Glomerular endothelial cell (primary cell): Measurements from ENCODE around the gene THADA. TPM values are rescaled to one million over a fixed set of nuclear protein-coding genes. Genes with fewer than 3 reads are reported as not detected.
"Not testable (repeated sequence)": the region's sequence is repeated elsewhere in the genome, so short reads cannot be mapped to it uniquely, and the experiment has no call there.

Source experiments
- DNase-seq: peaks from one replicate; pipeline ENCODE4 v3.0.0-alpha.2; 2011; ENCODE audit warnings: low read depth, low spot score; ENCODE audit errors: extremely low read depth
- total RNA-seq: library from RNA; depleted of rRNA; stranded (reverse); fragments of >200 nt; gene quantifications from 2 replicates; pipeline ENCODE4 v1.2.3, GENCODE V29; 2015

The THADA gene
- total RNA-seq, 1 donor from 2014 or later: 16.9 TPM

DNA sequence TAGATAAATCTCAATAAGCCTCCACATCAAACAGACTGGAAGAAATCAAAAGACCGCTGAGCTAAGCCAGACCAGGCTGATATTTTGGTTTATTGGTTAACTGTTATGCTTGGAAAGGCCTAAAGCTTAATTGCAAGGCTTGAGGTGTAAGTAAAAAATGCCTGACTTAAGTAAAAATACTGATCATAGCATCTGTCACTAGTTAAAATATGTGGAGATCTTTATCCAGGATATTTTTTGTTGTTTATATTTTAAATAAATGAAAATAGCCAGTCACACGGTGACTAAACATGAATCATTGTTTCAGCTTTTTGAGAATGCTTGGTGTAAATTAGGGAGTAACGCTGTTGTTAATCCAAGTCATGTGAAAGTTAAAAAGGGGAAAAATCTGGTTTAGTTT lies 127.9 kb downstream of the THADA start:
- no peak for DNase-seq

DNA sequence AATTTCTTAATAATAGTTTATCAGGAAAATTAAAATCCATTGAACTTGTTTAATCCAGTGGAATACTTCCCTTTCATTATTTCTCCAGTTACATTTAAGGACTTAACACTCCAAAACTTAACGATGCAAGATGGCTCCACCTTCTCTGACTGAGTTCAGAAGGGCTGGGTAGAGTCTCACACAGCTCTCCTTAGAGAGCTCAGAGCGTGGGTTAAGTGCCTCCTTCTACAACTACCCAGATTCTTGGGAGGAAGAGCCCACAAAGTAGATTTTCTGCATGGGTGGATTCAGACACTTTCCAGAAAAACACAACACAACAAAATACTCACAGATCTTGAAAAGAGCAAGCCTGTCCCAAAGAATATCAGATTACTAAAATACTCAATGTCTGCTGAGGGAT lies 130.6 kb downstream of the THADA start:
- no peak for DNase-seq

DNA sequence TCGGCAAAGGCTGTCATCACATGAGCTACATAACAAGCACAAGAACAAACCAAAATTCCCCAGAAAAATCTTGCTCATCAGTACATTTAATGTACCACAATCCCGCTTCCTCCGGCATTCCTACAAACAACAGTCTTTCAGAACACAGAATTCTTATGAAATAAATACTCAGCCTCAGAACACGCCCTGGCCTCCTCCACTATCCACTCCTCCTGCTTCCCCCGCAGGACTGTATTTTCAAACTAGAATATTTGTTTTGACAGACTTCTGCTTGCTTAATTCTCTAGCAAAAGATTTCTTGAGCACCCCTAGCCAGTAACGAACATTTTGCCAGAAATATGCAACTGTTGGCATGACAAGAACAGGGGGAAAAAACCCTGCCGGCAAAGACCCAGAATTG lies 131.2 kb downstream of the THADA start:
- no peak for DNase-seq

DNA sequence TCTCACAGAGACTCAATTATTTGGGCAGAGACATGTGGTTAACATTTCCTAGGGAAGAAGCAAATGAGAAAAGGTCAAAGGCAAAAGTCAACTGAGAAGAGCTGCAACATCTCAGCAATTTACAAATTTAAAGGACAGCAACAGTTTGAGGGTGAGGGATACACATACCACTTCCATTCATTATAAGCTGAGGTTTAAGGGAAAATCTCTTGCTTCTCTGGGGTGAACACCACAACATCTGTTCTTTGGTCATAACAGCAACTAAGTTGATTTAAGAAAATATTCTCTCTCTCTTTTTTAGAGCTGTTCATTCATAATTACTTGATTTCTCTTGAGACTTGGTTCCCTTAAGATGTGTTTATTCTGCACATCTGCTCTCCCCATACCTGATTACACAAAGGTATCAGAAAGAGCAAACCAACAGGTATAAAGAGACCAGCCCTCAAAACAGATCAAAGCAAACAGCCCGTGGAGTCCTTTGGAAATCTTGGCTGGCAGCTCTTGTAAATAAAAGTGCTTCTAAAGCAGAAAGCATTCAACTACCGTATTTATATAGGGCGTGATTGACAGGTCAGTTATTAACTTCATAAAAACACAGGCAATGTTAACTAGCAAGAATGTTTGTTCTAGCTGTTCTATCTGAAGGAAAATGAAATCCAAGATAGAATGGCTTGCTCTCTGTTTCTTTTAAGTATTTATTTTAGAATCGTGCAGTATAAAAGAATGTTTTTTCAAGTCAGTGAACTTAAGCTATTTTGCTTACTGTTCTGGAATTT lies 132.8 kb downstream of the THADA start:
- DNase-seq: no peak

DNA sequence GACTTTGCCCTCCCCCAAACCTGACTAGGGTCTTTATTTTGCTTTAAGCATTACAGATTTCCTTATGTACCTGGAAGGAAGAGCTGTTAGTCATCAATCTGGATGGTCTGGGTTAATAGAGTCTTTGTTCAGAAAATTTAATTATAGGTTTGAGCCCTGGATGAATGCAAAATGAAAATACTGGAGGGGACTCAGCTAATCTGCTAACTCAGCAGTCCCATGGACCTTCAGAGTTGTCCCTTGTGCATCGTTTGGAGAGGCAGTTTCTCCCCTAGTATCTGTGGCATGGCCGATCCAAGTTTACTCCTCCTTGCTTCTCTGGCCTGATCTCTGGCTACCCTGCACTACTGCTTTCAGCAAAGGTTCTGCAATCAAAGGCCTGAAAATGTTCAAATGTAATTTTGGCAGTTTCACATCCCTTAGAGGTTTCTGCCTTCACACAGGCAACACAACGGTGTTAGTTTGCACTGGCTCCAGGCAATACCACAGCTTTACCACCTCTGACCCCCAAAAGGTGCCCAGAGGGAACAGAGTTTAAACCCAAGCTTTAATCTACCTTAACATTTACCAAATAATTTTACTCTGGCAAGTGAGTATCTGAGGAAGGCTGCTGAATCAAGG lies 134.3 kb downstream of the THADA start:
- no peak for DNase-seq

DNA sequence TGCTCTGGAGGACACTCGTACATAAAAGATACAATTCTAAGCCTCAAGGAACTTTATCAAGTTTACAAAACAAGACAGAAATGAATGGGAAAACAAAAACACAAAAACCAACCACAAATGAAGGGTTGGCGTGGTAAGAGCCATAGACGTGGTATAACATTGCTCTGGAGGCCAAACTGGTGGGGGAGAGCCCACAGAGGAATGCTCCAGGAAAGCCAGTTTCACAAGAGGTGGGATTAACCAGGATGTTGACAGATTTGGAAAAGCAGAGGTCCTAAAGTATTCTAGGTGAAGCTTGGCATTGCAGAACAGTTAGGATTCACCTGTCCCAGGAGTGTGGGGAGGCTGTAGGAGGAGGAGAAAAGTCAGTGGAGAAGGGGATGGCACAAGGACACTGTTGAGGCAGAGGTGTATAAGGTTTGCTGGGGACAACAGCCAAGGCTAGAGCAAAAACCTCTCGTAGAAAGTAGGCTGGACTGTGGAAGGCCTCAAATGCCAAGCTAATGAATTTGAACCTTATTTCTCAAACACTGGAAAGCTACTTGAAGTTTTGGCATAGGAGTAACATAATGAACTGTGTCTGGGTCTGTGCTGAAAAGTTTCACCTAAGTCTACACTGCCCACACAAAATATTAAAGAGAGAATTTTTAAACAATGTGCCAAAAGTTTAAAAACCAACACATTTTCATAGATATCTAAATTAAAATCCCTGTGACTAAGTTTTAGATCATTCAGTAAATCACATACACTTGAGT lies 135.1 kb downstream of the THADA start:
- no peak for DNase-seq

DNA sequence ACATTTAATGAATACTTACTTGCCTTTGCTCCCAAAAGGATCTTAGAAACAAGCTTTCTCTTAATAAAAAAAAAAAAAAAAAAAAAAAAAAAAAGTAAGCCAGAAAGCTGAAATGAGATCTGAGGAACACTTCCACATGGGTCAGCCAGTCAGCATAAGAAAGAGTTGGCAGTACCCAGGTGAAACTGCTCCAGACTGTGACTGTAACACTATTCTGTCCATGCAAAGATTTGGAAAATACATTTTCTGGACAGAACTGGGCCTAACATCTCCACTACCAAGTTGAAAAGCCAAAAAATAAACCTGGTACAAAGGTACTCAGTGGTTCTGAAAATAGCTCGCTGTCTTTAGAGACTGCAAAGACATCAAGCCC lies 135.7 kb downstream of the THADA start:
- no peak for DNase-seq

DNA sequence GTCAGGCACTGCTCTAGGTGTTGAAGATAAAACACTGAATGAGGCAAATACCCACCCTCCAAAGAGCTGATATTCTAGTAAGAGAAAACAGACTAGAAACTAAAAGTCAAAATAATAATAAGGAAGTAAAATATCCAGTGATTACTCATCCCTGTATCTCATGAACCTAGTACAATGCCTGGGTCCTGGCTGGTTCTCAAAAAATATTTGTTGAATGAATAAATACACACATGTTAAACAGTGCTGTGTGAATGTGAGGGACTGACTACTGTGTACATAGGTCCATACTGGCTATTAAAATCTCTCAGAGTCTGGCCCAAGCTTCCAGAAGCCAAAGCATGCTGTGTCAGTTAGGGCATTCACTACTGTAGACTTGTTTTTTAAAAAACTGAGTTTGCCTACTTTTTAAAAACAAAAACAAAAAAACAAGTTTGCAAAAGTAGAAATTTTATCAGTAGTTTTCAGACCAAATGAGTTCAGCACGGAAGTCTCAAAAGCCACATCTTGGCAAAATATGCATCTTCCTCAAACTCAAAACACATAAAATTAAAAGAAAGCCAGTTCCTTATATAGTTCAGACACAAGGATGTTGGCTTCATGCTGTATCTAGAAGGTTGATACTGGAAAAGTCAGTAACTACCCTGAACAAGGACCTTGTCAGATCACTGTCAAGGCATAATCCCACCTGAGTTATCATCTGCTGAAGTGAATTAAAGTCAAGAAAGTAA lies 136.2 kb downstream of the THADA start:
- no peak for DNase-seq

DNA sequence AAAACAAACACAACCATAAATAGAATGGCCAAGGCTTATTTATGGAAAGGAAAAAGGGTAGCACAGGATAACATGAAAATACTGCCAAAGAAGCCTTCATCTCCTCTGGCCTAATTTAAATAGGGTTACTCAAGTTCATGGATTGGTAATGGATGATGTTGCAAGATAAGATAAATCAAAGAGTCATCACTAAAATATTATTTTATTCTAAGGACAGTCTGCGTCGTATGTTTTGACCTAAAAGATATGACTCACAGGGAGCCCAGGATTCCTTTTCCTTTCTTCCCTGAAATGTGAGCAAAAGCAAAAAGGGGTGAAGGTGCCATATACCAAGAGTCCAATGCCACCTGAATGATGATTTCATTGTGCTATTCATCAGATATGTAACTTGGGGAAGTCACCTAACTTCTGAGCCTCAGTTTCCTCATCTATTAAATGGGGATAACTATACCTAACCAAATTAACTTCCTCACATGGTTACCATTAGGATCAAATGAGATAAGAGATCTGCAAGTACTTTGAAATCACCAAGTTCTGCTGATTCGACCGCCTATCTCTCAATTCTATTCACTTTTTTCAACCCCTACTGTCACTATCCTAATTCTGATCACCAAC lies 137.7 kb downstream of the THADA start:
- no peak for DNase-seq

DNA sequence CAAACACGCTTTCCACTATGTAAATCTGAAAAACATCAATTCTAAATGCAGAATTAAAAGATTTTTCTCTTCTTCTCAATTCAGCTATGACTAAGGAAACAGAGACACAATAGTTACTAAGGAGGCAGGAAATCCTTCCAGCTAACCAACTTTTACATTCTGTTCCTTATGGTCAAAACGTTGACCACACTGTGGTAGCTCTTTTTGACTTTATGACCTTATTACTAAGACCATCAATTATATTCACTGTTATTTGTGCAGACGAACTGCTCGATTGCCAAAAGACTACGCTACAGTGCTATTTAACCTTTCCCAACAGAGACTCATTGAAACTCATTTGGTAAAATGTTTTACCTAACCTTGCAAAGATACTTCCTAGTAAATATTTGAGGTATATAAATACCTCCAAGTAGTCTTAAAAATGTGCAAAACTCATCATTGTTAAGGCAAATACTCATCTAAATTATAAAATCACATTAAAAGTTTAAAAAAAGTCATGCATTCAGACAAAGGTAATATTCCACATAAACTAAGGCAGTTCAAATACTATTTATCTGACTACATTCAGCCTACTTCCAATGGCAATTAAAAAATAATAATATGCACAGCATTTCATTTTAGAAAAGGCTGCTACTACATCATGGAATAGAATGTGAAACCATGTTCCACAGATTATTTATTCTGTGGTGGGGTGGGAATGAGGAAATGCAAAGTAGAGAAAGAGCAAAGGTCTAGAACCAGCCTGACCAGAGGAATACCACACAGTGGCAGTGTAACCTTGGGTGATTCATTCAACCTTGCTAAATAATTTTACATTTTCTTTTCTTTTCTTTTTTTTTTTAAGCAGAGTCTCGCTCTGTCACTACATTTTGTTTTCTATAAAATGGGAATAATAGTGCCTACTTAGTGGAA lies 139.9 kb downstream of the THADA start:
- no peak for DNase-seq

DNA sequence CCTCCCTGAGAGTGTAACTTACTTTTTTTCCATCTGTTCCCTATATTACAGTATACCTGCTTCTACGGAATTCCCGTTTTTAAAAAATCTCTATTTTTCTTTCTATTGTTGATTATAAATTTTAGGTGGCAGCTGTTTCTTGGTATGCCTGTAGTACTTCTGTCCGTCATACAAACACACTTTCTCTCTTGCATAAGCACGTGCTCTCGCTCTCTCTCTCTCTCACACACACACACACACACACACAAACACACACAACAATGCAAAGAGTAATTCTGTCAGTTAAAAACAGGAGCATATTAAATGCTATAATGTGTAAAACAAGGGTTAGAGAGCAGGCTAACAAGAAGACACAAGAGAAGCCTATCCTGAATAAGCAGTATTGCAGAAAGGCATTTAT lies 140.5 kb downstream of the THADA start:
- no peak for DNase-seq

DNA sequence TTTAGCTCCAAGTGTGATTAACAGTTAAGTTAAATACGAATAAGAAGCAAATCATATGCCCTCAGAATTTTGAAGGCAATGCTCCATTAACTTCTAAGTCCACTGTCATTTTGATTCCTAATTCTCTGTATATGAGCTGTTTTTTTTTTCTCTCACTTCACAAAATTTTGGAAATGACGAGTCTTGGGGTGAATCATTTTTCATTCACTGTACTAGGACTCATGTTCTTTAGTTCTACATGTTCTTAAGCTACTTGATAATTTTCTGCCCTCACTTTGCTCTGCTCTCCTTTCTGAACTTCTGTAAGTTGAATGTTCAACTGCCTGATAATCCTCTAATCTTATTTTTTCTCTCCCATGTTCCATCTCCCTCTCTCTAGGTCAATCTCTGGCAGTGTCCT lies 141.0 kb downstream of the THADA start:
- DNase-seq: no peak

DNA sequence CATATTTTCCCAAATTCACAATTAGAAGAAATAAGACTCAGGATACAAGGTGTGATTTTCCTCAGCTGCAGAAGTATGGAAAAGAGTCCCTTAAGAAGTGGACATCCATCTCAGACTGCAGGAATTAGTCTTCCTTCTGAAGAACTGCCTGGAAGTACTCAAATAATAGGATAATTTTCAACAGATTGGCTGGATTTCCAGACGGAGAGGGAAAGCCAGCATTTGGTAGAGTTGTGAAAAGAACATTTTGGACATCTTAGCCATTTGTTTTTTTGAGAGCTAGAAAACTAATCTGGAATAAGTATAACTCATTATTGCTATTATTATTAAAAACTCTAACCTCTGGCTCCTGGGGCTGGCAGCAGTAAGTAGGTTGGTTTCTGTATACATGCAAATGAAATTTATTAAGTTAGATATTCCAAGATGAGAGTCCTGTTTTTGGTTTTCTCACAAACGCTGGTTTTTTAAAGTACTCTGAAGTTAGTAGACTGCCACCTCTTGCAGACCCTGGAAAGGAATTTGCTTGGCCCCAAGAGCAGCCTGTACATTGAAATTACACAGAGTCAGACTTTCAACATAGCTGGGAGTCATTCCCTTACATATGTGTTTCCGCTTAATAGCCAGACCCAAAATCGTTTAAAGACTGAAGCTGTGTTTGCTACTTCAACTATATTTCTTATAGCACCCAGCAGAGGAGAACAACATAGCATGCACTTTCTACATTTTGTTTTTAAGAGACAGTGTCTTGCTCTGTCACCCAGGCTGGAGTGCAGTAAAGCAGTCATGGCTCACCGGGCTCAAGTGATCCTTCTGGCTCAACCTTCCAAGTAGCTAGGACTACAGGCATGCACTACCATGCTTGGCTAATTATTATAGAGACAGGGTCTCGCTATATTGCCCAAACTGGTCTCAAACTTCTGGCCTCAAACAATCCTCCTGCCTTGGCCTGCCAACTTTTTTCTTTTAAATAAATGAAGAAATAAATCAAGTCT lies 142.4 kb downstream of the THADA start:
- no peak for DNase-seq

DNA sequence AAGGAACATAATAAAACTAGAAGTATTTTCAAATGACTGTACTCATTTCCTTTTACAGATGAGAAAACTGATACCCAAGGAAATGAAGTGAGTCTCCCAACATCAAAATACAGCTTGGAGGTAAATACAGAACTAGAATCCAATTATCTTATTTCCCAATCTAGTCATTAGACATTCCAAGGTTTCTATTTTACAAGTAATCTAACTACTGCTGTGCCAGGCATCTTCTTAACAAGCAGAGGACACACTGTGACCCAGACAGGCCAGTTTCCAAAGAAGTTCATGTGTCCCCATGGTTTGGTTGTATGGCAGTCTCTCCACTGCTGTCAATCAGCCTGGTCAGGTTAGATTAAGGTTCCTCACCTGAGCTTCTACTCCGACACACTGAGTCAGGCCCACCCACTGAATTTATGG lies 143.5 kb downstream of the THADA start:
- DNase-seq: no peak

DNA sequence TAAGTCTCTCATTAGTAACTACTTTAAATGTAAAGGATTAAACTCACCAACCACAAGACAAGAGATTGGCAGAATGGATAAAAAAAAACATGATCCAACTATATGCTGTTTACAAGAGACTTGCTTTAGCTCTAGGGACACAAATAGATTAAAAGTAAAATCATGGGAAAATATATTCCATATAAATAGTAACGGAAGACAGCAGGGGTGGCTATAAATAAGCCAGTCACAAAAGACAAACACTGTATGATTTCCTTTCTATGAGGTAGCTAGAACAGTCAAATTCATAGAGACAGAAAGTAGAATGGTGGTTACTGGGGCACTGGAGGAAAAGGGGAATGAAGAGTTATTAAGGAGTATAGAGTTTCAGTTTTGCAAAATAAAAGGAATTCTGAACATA lies 145.2 kb downstream of the THADA start:
- DNase-seq: no peak

DNA sequence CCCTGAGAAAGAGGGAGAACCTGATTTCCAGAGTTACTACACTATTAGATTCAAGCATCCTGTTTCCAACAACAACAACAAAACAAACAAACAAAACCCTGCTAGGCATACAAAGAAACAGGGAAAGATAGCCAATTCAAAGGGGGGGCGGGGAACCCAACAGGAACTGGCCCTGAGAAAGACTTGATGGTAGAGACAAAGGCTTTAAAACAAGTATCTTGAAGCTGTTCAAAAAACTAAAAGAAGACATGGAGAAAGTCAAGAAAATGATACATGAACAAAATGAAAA lies 147.1 kb downstream of the THADA start:
- DNase-seq: no peak

DNA sequence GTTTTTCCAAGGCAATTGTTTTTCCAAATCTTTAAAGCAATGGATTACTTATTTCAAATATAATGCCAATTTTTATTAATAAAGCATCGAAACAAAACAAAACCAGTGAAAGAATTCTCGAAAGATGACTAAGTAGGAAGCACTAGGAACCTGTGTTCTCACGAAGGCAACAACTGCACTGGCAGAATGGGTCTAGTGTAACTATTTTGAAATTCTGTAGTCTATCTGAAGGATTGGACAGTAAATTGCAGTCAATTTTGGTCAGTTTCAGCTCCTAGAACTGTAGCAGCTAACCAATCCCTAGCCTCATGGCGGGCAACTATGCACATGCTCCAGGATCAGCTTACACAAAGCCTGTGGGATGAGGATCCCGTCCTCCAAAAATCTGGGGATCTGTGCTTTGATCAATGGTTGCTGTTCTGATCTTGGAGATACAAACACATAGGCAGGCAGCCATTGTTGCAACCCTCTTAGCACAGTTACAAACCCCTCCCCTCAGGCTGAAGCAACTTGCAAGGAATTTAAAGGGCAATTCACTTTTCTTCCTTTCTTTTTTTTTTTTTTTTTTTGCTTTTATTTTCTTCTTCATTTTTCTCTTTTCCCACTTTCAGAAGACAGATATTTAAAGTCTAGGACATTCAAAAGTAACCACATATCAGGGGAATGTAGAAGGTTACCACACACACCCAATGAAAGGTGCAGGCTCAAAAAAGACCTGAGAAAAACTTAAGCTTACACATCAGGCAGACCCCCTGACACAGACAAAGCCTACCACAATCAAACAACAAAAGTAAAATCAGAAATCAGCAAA lies 147.6 kb downstream of the THADA start:
- no peak for DNase-seq

DNA sequence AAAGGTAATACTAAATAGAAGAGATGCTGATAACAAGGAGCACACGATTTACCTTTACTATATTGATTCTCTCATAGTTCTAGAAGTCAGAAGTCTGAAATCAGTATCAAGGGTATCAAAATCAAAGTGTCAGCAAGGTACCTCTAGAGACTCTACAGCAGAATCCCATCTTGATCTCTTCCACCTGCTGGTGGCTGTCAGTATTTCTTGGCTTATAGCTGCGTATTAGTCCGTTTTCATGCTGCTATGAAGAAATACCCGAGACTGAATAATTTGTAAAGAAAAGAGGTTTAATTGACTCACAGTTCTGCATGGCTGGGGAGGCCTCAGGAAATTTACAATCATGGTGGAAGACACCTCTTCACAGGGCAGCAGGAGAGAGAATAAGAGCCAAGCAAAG lies 149.1 kb downstream of the THADA start:
- DNase-seq: not testable (repeated sequence)
